HEK293T (cell line): ENCODE measurements around the gene ATOH8.

ENCODE experiments used
- CTCF ChIA-PET: fragments of 350-600 bp; formaldehyde crosslinking; extraction: SDS; loops from one replicate; lab custom pipeline; 2021; ENCODE audit warnings: antibody characterized with exemption, inconsistent platforms; lab: Yijun Ruan, JAX
- POLR2A ChIA-PET: fragments of 350-600 bp; formaldehyde crosslinking; extraction: SDS; loops from one replicate; lab custom pipeline; 2020; ENCODE audit warnings: antibody characterized with exemption, inconsistent platforms; lab: Yijun Ruan, JAX
- DNase-seq: peaks from one replicate; pipeline ENCODE4 v3.0.0; 2012; ENCODE audit warnings: mixed read lengths; ENCODE audit errors: extremely low spot score
- ARNT ChIP-seq: fragments of 450-650 bp; IDR thresholded peaks from 2 replicates; pipeline ENCODE4 v1.6.1; 2017; ENCODE audit warnings: mild to moderate bottlenecking
- BHLHE40 ChIP-seq: fragments of 450-650 bp; IDR thresholded peaks from 2 replicates; pipeline ENCODE4 v1.6.1; 2016; ENCODE audit warnings: mild to moderate bottlenecking, moderate library complexity, borderline replicate concordance
- CTBP1 ChIP-seq: fragments of 450-650 bp; IDR thresholded peaks from 2 replicates; pipeline ENCODE4 v1.6.1; 2016; ENCODE audit warnings: borderline replicate concordance
- ELF4 ChIP-seq: fragments of 450-650 bp; IDR thresholded peaks from 2 replicates; pipeline ENCODE4 v1.6.1; 2017; ENCODE audit warnings: antibody characterized with exemption
- FOXA1 ChIP-seq: fragments of 450-650 bp; IDR thresholded peaks from 2 replicates; pipeline ENCODE4 v1.6.1; 2016; ENCODE audit warnings: mild to moderate bottlenecking
- FOXK2 ChIP-seq: fragments of 450-650 bp; IDR thresholded peaks from 2 replicates; pipeline ENCODE4 v1.6.1; 2016; ENCODE audit warnings: mild to moderate bottlenecking
- FOXM1 ChIP-seq: fragments of 450-650 bp; IDR thresholded peaks from 2 replicates; pipeline ENCODE4 v1.6.1; 2017; ENCODE audit warnings: mild to moderate bottlenecking, borderline replicate concordance
- HDGF ChIP-seq: fragments of 450-650 bp; IDR thresholded peaks from 2 replicates; pipeline ENCODE4 v1.6.1; 2017; ENCODE audit warnings: antibody characterized with exemption, borderline replicate concordance
- L3MBTL2 ChIP-seq: fragments of 450-650 bp; conservative IDR thresholded peaks from 2 replicates; pipeline ENCODE4 v1.6.1; 2016; ENCODE audit warnings: mild to moderate bottlenecking
- LEF1 ChIP-seq: fragments of 450-650 bp; IDR thresholded peaks from 2 replicates; pipeline ENCODE4 v1.6.1; 2017; ENCODE audit warnings: mild to moderate bottlenecking, borderline replicate concordance
- NFRKB ChIP-seq: fragments of 450-650 bp; IDR thresholded peaks from 2 replicates; pipeline ENCODE4 v1.6.1; 2016; ENCODE audit warnings: mild to moderate bottlenecking, moderate library complexity
- PKNOX1 ChIP-seq: fragments of 450-650 bp; IDR thresholded peaks from 2 replicates; pipeline ENCODE4 v1.6.1; 2016
- SP1 ChIP-seq: fragments of 450-650 bp; IDR thresholded peaks from 2 replicates; pipeline ENCODE4 v1.6.1; 2017
- SUZ12 ChIP-seq: fragments of 450-650 bp; IDR thresholded peaks from 2 replicates; pipeline ENCODE4 v1.6.1; 2016; ENCODE audit warnings: mild to moderate bottlenecking
- TARDBP ChIP-seq: fragments of 450-650 bp; IDR thresholded peaks from 2 replicates; pipeline ENCODE4 v1.6.1; 2016
- ZNF384 ChIP-seq: fragments of 450-650 bp; IDR thresholded peaks from 2 replicates; pipeline ENCODE4 v1.6.1; 2016

ATOH8 gene

DNA sequence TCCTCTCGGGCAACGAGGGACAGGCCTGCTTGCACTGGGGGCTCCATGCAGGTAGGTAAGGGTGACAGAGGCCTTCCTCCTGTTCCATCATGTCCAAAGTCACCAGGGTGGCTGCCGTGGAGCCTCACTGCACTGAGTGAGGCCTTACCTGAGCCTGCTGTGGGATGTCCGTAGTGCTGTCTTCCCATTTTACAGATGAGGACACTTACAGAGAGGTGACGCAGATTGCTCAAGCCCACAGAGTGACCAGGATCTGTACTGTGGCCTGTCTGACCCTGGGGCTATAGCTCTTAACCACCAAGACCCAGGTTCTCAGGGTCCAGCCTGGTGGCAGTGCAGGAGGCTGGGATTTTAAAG, 5.4 kb downstream of the ATOH8 start:
- CTCF ChIA-PET: no interaction called here
- no peak for DNase-seq
- POLR2A ChIA-PET: no interaction called here
- TF ChIP-seq CTBP1: no peak
- no peak for TF ChIP-seq BHLHE40
- no peak for TF ChIP-seq HDGF
- TF ChIP-seq FOXK2: no peak
- TF ChIP-seq L3MBTL2: no peak
- TF ChIP-seq NFRKB: no peak
- TF ChIP-seq PKNOX1: no peak
- TF ChIP-seq SUZ12: no peak
- TF ChIP-seq TARDBP: no peak
- TF ChIP-seq LEF1: no peak
- no peak for TF ChIP-seq SP1
- TF ChIP-seq ELF4: no peak
- no peak for TF ChIP-seq FOXA1
- no peak for TF ChIP-seq ARNT
- no peak for TF ChIP-seq ZNF384

DNA sequence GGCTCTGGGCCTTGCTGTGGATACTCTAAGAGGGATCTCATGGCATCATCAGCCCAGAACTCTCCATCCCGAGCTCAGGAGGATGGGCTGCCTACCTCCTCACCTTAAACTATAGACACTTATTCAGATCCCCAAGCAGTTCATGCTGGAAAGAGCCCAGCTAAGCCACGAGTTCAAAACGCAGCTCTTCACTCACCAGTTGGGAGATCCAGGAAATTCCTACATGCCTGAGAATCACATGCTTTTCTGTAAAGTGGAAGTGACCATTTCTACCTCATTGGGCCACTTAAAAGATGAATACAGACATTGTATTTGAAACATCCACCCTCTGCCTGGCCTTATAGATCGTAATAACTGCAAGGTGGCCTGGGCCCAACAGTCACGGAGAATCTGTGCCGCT, 6.6 kb downstream of the ATOH8 start:
- ChIA-PET POLR2A (interaction anchor here (1.4 kb wide), 1 partner anchor 12 kb away, joined by 4 read pairs; no protein-coding TSS in a partner anchor), CTCF (interaction anchor here (1.0 to 1.9 kb wide), 3 partner anchors 9 to 11 kb away, joined by 3 to 9 read pairs (median 5); no protein-coding TSS in a partner anchor)
- DNase-seq: no peak
- TF ChIP-seq FOXM1 (no peak), PKNOX1 (no peak), ZNF384 (no peak), CTBP1 (no peak), ARNT (no peak), ELF4 (no peak), SUZ12 (no peak), L3MBTL2 (no peak), BHLHE40 (no peak), FOXK2 (no peak), FOXA1 (no peak), NFRKB (no peak), HDGF (no peak), TARDBP (no peak), SP1 (no peak), LEF1 (no peak)

- ChIA-PET CTCF (interaction anchor here (0.6 to 1.9 kb wide), 7 partner anchors 9 to 53 kb away, joined by 3 to 9 read pairs (median 5); no protein-coding TSS in a partner anchor), POLR2A (interaction anchor here (1.4 kb wide), 1 partner anchor 11 kb away, joined by 4 read pairs; no protein-coding TSS in a partner anchor)
- DNase-seq: no peak
- TF ChIP-seq FOXA1 (no peak), SP1 (no peak), ZNF384 (no peak), FOXM1 (no peak), SUZ12 (no peak), NFRKB (no peak)
Measured at GRCh38 chr2:85760872-85761271, 7.1 kb downstream of the ATOH8 start.

- ChIA-PET POLR2A (interaction anchor here (1.4 kb wide), 1 partner anchor 10 kb away, joined by 4 read pairs; no protein-coding TSS in a partner anchor), CTCF (interaction anchor here (0.6 to 1.9 kb wide), 6 partner anchors 8 to 52 kb away, joined by 3 to 9 read pairs (median 5); no protein-coding TSS in a partner anchor)
- TF ChIP-seq FOXK2 (no peak), ELF4 (no peak), FOXA1 (no peak)
- DNase-seq: no peak
Measured at GRCh38 chr2:85761512-85761944, 7.7 kb downstream of the ATOH8 start.

DNA sequence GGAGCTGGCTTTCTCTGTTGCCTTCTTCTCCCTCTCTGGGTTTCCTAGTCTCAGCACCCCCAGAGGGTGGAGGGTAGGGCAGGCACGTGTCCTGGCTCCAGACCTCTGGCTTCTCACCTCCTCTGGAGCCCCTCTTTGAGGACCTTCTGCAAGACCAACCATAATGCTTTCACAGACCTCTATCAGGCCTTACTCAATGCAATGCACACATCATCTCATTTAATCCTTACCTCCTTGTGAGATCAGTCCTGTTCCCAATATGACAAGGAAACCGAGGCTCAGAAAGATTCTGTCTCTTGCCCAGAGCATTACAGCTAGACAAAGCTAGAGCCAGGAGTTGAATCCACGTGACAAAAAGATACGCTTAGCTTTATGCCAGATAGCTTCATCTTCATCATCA, 8.2 kb downstream of the ATOH8 start:
- no peak for DNase-seq
- ChIA-PET POLR2A (no interaction called here), CTCF (interaction anchor here (1.1 to 1.9 kb wide), 3 partner anchors 10 to 52 kb away, joined by 5 to 9 read pairs (median 5); no protein-coding TSS in a partner anchor)
- no peak for TF ChIP-seq L3MBTL2
- TF ChIP-seq LEF1: no peak
- TF ChIP-seq PKNOX1: no peak
- no peak for TF ChIP-seq BHLHE40
- TF ChIP-seq ELF4: no peak
- TF ChIP-seq FOXM1: no peak

- ChIA-PET POLR2A (no interaction called here), CTCF (interaction anchor here (0.7 to 1.5 kb wide), 3 partner anchors 9 to 51 kb away, joined by 3 to 4 read pairs (median 3); no protein-coding TSS in a partner anchor)
- TF ChIP-seq SP1 (no peak), L3MBTL2 (no peak), BHLHE40 (no peak), HDGF (no peak), ELF4 (no peak)
- DNase-seq: no peak
Measured at GRCh38 chr2:85763132-85763531, 9.3 kb downstream of the ATOH8 start.

GRCh38 chr2:85763831-85764230, 10.0 kb downstream of the ATOH8 start:
- ChIA-PET CTCF (interaction anchor here (0.7 to 1.5 kb wide), 3 partner anchors 8 to 50 kb away, joined by 3 to 4 read pairs (median 3); no protein-coding TSS in a partner anchor), POLR2A (no interaction called here)
- DNase-seq: no peak

More at GRCh38 chr2:85763831-85764230, 10.0 kb downstream of the ATOH8 start:
- no peak for TF ChIP-seq TARDBP
- no peak for TF ChIP-seq LEF1
- no peak for TF ChIP-seq PKNOX1
- no peak for TF ChIP-seq FOXK2
- TF ChIP-seq CTBP1: no peak
- TF ChIP-seq ZNF384: no peak
- TF ChIP-seq NFRKB: no peak
- TF ChIP-seq HDGF: no peak
- no peak for TF ChIP-seq BHLHE40
